GM23248 (cell line): ENCODE results near the gene ACRV1.

Source experiments
- EZH2 ChIP-seq: fragments of 200-600 bp; sonication (generic); IDR thresholded peaks from 2 replicates; pipeline ENCODE4 v1.6.1; 2018; ENCODE audit warnings: antibody characterized with exemption, mild to moderate bottlenecking; ENCODE audit not compliant: insufficient read depth, poor library complexity, severe bottlenecking
- EZH2phosphoT487 ChIP-seq: fragments of 200-600 bp; sonication (generic); IDR thresholded peaks from 2 replicates; pipeline ENCODE4 v1.6.1; 2018; ENCODE audit warnings: antibody characterized with exemption, moderate library complexity, mild to moderate bottlenecking, low read depth; ENCODE audit not compliant: insufficient read depth

- TF ChIP-seq EZH2 (no peak), EZH2phosphoT487 (no peak)
These were observed 21.4 kb upstream of the ACRV1 start for GRCh38 chr11:125701858-125702621.
